HG03103 (cell line): Measurements from ENCODE around the gene PSMC1.

Experiments used
- ATAC-seq: cut with Tn5 transposase; IDR thresholded peaks from one replicate; pipeline ENCODE4 v1.9.1; 2021; ENCODE audit warnings: low read depth; ENCODE audit not compliant: unreplicated experiment

Gene PSMC1

DNA sequence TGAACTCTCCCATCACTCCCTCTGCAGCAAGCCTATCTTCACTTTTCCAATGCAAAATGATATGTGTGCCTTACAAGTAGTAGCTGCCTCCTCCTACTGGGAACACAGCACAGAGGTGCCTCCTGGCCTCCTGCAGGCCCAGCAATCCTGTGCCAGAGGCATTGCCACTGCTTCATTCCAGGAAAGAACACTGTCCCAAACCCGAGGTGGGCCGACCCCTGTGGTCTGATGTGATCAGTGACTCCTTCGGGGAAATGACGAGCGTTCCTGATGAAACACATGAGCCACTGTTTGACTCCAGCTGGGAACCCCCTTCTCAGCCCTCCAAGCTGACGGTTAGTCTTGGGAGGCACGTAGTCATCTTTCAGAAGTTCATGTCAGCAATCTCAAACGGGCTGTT is 19.5 kb downstream of the PSMC1 start:
- ATAC-seq: no peak

GRCh38 chr14:90276646-90277367 is 20.5 kb downstream of the PSMC1 start:
- ATAC-seq: no peak

- ATAC-seq: no peak
These were observed 21.3 kb downstream of the PSMC1 start for GRCh38 chr14:90277581-90278198.

DNA sequence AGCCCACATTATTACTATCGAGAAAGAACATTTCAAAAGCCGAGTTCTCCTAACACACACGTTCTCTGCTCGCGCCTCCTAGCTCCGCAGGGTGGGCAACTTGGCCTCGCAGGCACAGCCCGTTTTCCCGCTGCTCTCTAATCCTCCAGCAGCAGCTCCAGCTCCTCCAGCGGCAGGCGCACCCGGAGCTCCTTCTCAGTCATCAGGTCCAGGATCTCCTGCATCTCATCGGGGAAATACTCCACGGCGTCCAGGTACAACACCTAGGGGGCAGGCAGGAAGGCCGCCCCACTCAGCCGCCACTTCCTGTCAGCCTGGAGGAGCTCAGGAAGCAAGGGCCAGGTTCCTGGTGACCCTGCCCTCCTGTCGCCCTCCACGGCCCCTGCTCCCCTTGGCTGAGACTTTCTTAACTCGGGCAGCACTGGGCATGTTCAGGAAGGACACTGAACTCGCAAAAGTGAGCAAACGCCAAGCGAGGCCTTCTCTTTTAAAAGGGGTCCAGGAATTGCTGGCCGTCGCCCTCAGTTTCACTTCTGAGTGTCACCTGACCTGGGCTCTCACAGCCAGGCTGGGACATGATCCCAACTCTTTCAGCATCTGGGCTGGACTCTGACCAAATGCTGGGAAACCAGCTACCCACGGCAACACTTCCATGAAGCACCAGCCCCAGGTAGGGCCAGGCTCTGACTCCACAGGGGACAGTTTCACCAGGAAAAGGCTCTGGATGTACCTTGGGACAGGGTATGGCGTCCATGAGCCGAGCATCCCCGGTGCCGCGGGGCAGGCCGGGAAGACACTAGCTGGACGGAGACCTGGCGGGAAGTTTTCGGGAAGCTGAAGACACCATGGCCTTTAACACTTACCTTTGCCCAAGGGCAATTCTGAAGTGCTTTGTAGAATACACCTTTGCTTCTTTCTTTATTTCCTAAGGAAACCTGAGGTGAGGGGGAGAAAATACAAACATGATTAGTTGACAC is 22.1 kb downstream of the PSMC1 start:
- ATAC-seq: no peak

GRCh38 chr14:90280096-90280495 is 23.7 kb downstream of the PSMC1 start:
- no peak for ATAC-seq

DNA sequence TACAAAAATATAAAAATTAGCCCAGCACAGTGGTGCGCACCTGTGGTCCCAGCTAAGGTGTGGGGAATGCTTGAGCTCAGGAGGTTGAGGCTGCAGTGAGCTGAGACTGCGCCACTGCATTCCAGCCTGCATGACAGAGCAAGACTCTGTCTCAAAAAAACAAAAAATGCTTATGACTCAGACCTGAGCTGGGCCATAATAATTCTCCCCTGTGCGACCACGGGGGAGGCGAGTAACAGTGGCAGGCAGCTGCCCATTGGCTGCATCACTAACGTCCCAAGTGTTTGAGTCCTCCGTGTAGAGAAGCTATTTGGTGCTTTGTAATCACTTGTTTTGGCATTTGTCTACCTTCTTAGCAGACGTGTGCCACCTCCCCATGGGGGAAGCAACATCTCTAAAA is 24.9 kb downstream of the PSMC1 start:
- no peak for ATAC-seq

GRCh38 chr14:90281756-90282155 is 25.4 kb downstream of the PSMC1 start:
- no peak for ATAC-seq

DNA sequence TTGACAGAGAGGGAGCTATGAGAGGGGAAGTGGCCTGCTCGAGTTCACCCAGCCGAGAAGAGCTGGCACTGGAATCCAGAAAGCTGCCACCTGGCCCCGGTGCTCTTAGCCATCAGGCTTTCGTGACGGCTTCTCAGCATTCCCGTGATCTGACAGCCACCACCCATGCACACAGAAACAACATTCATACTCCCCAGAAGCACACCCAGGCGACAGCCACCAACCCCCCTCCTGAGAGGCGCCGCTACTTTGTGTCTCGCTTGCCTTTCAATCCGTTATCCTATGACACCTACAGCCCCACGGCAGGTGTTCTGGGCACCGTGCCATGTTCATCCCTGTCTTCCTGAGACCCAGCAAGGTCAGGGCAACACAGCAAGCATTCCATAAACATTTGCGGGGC is 31.4 kb downstream of the PSMC1 start:
- no peak for ATAC-seq

- no peak for ATAC-seq
These were observed 32.5 kb downstream of the PSMC1 start for GRCh38 chr14:90288651-90289355.

GRCh38 chr14:90290337-90291011 is 34.1 kb downstream of the PSMC1 start:
- ATAC-seq: no peak

DNA sequence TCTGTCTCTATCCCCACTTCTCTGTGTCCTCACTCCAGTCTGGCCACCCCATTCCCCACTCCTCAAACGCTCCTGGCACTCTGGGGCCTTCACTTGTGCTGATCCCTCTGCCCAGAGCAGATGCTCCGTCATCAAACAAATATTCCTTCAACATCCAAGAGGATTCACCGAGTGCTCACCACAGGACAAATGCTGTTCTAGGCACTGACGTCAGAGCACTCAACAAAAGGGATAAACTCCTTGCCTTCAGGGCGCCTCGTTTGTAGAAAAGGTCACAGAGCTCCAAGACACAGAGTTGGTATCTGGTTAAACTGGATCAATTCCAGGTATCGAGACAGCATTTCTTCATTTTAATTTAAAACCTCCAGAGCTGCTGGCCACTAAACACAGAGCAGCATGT is 35.3 kb downstream of the PSMC1 start:
- ATAC-seq: no peak

- no peak for ATAC-seq
These were observed 37.7 kb downstream of the PSMC1 start for GRCh38 chr14:90293766-90294730.

DNA sequence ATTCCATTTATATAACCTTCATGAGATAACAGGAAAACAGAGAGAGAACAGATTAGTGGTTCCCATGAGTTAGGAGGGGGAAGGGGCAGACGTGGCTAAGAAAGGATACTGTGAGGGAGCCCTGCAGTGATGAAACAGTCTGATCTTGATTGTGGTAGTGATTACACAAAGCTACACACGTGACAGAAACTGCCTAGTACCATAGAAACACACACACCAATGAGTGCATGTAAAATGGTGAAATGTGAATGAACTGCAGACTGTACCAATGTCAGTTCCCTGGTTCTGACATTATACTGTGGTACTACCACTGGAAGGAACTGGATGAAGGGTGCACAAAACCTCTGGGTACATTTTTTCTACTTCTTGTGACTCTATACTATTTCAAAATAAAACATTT is 38.5 kb downstream of the PSMC1 start:
- no peak for ATAC-seq

DNA sequence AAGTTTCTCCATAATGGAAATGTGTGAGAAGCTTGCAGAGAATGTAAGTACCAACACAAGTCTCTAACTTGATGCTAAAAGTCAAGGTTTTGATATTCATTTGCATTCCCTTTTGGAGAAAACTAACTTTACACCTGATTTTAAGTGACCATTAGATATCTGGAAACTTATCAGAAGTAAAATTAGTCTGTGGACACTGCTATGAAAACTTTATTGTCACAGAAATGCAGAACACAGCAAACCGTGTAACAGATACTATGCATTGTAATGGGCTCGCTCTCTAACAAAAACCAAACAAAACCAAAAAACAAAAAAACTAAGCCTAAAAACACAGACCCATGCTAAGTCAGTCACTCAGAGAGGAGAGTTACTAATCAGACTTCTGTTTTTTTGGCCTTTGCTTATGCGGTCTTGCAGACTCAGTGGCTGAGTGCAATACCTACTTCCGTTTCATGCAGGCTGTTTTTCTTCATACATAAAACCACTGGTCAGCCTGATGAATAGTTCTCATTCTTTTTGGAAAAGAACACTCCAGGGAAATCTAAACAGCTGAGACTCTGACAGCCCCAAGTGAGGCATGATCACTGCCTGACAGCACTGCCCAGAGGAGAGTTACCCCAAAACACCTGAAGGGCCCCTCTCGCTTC is 39.6 kb downstream of the PSMC1 start:
- ATAC-seq: no peak

DNA sequence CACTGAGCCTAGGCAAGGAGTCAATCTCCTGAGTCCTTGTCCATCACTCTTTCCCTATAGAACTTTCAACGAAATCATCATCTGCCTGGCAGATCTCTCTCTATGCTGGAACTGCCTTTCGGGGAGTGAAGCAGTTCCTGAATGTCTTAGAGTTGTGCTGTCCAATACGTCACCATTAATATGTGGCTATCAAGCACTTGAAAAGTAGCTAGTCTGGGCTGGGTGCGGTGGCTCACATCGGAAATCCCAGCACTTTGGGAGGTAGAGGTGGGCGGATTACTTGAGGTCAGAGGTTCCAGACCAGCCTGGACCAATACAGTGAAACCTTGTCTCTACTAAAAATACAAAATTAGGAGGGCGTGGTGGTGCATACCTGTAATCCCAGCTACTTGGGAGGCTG is 40.3 kb downstream of the PSMC1 start:
- no peak for ATAC-seq

GRCh38 chr14:90297876-90298629 is 41.7 kb downstream of the PSMC1 start:
- no peak for ATAC-seq

DNA sequence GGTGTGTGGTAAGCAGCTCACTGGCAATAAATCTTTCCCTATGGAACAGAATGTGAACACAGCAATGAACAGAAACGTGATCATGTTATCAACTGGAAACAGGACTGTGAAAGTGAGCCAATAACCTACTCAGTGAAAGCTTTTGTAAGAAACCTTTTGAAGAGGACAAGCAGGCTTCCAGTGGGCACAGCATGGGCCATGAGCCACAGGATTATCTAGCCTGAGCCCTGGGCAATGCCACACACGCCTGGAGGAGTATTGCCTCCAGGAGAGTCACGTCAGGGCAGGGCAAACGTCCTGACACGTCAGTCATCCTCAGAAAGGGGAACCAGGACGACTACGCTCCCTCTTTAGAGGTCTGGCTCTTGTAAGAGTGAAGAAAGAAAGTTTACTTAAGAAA is 43.1 kb downstream of the PSMC1 start:
- ATAC-seq: no peak

GRCh38 chr14:90300611-90301047 is 44.3 kb downstream of the PSMC1 start:
- no peak for ATAC-seq
